Effector memory CD4-positive, alpha-beta T cell (primary cell): ENCODE measurements around the gene DNM1.
"Not testable (repeated sequence)": the region's sequence is repeated elsewhere in the genome, so short reads cannot be mapped to it uniquely, and the experiment has no call there.

ENCODE experiments used
- DNase-seq, 3 donors: peaks; one replicate each; pipeline ENCODE4 v3.0.0-alpha.2; 2020
- H3K27ac ChIP-seq: 2 replicates; pipeline ENCODE4 v1.7.0; 2013; ENCODE audit warnings: mild to moderate bottlenecking, low read length, moderate library complexity; ENCODE audit not compliant: insufficient read depth, poor library complexity, severe bottlenecking
- H3K27me3 ChIP-seq: replicated peaks from 2 replicates; pipeline ENCODE4 v1.7.0; 2013; ENCODE audit warnings: mild to moderate bottlenecking, low read length; ENCODE audit not compliant: insufficient read depth, control insufficient read depth, poor library complexity, severe bottlenecking
- H3K36me3 ChIP-seq: 2 replicates; pipeline ENCODE4 v1.7.0; 2013; ENCODE audit warnings: mild to moderate bottlenecking, low read length, moderate library complexity; ENCODE audit not compliant: control insufficient read depth, insufficient read depth
- H3K4me1 ChIP-seq: 2 replicates; pipeline ENCODE4 v1.7.0; 2013; ENCODE audit warnings: low read length, mild to moderate bottlenecking; ENCODE audit not compliant: control insufficient read depth, insufficient read depth, poor library complexity, severe bottlenecking
- H3K4me3 ChIP-seq: 2 replicates; pipeline ENCODE4 v1.7.0; 2013; ENCODE audit warnings: low read length, low read depth, mild to moderate bottlenecking; ENCODE audit not compliant: insufficient read depth, poor library complexity, severe bottlenecking
- H3K9me3 ChIP-seq: 2 replicates; pipeline ENCODE4 v1.7.0; 2013; ENCODE audit warnings: mild to moderate bottlenecking, low read length, moderate library complexity; ENCODE audit not compliant: control insufficient read depth

Gene DNM1

GRCh38 chr9:128224877-128225276 is 21.7 kb downstream of the DNM1 start:
- H3K27ac ChIP-seq = no peak overlapping the region
- no peaks in the 10 kb centered on the region for H3K9me3 ChIP-seq
- H3K4me1 ChIP-seq = no peaks in the 10 kb centered on the region
- no peak overlapping the region for H3K4me3 ChIP-seq
- H3K36me3 ChIP-seq = no peaks in the 10 kb centered on the region
- H3K27me3 ChIP-seq = no peaks in the 10 kb centered on the region
- DNase-seq = no peak

GRCh38 chr9:128225770-128226411 is 22.7 kb downstream of the DNM1 start:
- Histone ChIP-seq H3K4me3 (no peak overlapping the region), H3K27ac (no peak overlapping the region), H3K36me3 (no peaks in the 10 kb centered on the region), H3K9me3 (no peaks in the 10 kb centered on the region), H3K4me1 (no peaks in the 10 kb centered on the region), H3K27me3 (no peaks in the 10 kb centered on the region)
- no peak for DNase-seq

GRCh38 chr9:128226412-128226801 is 23.2 kb downstream of the DNM1 start:
- H3K27ac ChIP-seq = no peak overlapping the region
- no peaks in the 10 kb centered on the region for H3K4me1 ChIP-seq
- no peak overlapping the region for H3K4me3 ChIP-seq
- no peaks in the 10 kb centered on the region for H3K27me3 ChIP-seq
- H3K9me3 ChIP-seq = no peaks in the 10 kb centered on the region
- H3K36me3 ChIP-seq = no peaks in the 10 kb centered on the region
- no peak for DNase-seq

GRCh38 chr9:128230897-128231296 is 27.7 kb downstream of the DNM1 start:
- H3K27ac ChIP-seq, H3K36me3 ChIP-seq, H3K9me3 ChIP-seq, H3K4me1 ChIP-seq, H3K4me3 ChIP-seq, H3K27me3 ChIP-seq, DNase-seq: not testable (repeated sequence)

GRCh38 chr9:128231638-128232527 is 28.7 kb downstream of the DNM1 start:
- no peaks in the 10 kb centered on the region for H3K4me1 ChIP-seq
- no peak overlapping the region for H3K27ac ChIP-seq
- no peak for DNase-seq
- no peak overlapping the region for H3K4me3 ChIP-seq
- no peaks in the 10 kb centered on the region for H3K27me3 ChIP-seq
- no peaks in the 10 kb centered on the region for H3K9me3 ChIP-seq
- H3K36me3 ChIP-seq = no peaks in the 10 kb centered on the region

GRCh38 chr9:128232528-128233428 is 29.6 kb downstream of the DNM1 start:
- Histone ChIP-seq H3K27ac (no peak overlapping the region), H3K4me3 (no peak overlapping the region), H3K9me3 (no peaks in the 10 kb centered on the region), H3K27me3 (no peaks in the 10 kb centered on the region), H3K4me1 (no peaks in the 10 kb centered on the region), H3K36me3 (no peaks in the 10 kb centered on the region)
- DNase-seq = no peak

- Histone ChIP-seq H3K27me3 (no peaks in the 10 kb centered on the region), H3K27ac (no peak overlapping the region), H3K4me1 (no peaks in the 10 kb centered on the region), H3K36me3 (no peaks in the 10 kb centered on the region), H3K9me3 (no peaks in the 10 kb centered on the region), H3K4me3 (no peak overlapping the region)
- no peak for DNase-seq
These were observed 30.7 kb downstream of the DNM1 start for GRCh38 chr9:128233817-128234406.

- Histone ChIP-seq H3K36me3 (no peaks in the 10 kb centered on the region), H3K27me3 (peaks cover 23% of the 10 kb centered on the region), H3K4me3 (no peak overlapping the region), H3K9me3 (no peaks in the 10 kb centered on the region), H3K4me1 (no peaks in the 10 kb centered on the region), H3K27ac (no peak overlapping the region)
- DNase-seq = no peak
These were observed 38.9 kb downstream of the DNM1 start for GRCh38 chr9:128242124-128242523.

GRCh38 chr9:128242828-128243214 is 39.6 kb downstream of the DNM1 start:
- Histone ChIP-seq H3K36me3 (no peaks in the 10 kb centered on the region), H3K4me1 (no peaks in the 10 kb centered on the region), H3K27ac (no peak overlapping the region), H3K4me3 (no peak overlapping the region), H3K9me3 (no peaks in the 10 kb centered on the region), H3K27me3 (peaks cover 23% of the 10 kb centered on the region)
- no peak for DNase-seq
